OCI-M1 (cell line): Measurements from ENCODE around the gene RAB3IP.
"Not testable (repeated sequence)": the region's sequence is repeated elsewhere in the genome, so short reads cannot be mapped to it uniquely, and the experiment has no call there.

ENCODE experiments used
- DNase-seq: peaks from one replicate; lab custom pipeline; 2025; lab: John Stamatoyannopoulos, UW

RAB3IP gene

DNA sequence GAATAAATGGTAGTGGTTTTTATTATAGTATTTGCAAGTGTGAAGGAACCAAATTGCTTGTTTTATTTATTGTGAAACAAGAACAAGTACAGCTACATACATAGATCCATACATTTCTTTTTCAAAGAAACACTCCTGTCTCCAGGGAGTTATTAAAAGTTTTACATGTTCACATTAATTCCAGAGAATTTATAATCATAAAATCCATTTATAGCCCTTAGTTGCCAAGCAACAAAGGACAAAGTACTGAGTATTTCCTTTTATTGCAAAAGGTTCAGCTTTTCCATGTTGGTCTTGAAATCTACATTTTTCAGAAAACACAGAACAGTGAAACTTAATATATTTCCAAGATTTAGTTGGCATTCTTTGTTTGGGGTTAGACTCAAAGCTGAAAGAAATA is 95.9 kb downstream of the RAB3IP start:
- no peak for DNase-seq

DNA sequence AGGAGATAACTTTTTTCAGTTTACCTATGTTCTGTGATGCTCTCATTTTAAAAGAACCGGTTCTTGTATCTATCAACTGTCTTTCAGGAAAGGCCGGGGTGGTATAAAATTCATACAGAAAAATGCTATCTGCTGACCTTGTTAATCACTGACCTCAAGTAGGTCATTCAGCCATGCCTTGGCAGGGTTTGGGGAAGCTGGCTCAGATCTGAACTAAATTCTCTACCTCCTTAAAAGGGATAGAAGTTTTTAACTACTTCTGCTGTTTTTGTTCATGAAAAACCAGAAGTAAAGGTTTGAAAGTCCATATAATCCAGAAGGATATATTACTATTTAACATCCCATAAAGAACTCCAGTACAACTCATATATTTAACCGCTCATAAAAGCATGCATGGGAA is 96.4 kb downstream of the RAB3IP start:
- DNase-seq, result peak; percentile 44

DNA sequence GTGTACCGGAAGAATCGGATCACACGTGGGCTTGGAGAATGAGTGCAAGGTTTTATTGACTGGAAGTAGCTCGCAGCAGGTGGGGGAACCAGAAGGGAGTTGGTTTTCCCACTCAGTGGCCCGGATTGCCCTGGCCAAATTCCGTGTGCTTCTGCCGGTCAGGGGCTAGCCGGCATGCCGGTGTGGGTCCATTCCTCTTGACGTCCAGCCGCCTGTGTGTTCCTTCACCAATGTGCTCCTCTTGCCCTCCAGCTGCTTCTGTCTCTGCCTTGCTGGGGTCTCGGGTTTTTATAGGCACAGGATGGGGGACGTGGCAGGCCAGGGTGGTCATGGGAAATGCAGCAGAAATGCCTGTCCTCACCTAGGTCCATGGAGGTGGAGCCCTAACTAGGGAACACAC is 97.4 kb downstream of the RAB3IP start:
- no peak for DNase-seq

DNA sequence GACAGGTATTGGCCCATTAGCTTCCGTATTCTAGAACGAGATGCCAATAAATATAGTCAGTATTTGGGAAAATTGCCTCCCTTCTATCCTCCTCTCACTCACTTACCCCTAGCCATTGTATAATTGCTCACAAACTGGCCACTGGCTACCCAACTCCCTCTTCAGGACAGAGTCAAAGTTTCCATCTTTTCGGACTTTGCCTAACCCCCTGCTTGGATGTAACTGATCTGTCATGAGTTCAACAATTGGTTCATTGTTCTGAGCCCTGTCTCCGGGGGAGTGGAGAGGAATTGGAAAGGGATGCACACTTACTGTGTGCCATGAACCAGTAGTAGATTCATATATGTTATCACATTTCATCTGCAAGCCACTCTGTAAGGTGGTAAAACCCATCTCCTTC is 98.5 kb downstream of the RAB3IP start:
- DNase-seq, result no peak

DNA sequence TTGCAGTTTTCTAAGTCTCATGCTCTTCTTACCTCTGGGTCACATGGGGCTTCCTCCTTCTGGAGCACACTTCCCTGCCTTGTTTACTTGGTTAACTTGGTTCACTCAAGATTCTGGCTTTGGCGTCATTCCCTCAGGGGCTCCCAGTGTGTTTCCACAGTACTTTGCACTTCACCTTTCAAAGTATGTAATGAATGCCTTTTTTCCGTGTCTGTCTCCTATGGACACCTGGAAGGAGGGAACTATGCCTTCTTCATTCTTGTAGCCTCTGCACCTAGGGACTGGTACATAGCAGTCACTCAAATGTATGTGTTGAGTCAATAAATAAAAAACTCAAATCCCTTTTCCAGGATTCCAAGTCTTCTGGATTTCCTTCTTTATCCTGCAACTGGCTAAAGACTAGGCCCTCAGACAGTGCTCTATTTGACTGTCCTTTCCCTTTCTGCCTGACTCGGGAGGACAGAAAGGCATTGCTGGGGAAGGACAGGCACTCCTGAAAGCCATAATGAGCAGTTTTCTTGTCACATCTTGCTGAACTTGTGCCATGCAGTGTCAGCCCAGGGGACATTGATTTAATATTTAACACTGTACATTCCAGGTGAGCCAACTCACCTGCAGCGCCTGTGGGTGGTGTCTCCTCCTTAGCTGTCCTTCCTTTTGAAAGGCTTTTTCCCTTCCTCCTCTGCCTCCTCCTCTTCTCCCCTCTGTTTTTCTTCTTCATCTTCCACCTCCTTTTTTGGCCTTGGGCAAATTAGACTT is 99.2 kb downstream of the RAB3IP start:
- no peak for DNase-seq

GRCh38 chr12:69840727-69841126 is 102.1 kb downstream of the RAB3IP start:
- DNase-seq, result no peak

- DNase-seq, result no peak
Observed at GRCh38 chr12:69843608-69844007, 104.9 kb downstream of the RAB3IP start.

DNA sequence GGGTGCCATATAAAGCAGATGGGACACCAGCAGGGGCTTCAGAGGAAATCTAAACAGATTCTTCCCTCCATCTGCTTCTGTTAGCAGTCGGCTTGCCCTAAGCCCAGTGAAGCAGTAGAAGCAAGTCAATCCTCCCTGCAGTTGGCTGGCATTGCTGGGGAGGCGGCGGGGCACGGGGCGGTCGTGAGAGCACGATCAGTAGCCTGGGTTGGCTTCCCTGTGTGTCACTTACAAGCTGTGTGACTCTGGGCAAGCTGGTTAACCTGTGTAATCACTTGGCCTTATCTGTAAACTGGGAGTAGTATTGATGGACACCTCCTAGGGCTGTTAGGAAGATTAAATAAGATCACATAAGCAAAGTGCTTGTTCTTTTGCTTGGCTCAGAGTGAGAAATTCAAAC is 105.8 kb downstream of the RAB3IP start:
- DNase-seq, result no peak

DNA sequence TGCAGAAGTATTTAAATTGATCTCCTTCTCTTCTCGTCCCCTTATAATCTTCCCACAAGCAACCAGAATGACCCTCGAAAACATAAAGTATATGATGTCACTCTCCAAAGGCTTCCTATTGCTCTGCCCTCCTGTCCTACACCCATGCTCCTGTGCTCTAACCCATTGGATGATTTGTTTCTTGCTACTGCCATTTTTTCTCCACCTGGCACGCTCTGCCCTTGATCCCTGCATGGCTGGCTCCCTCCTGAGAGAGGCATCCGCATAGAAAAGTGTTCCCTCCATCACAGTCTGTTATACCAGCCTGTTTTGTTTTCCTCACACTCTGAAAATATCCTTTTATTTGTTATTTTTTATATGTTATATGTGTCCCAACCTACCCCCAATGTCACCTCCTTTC is 106.2 kb downstream of the RAB3IP start:
- DNase-seq, result no peak

GRCh38 chr12:69846976-69847375 is 108.3 kb downstream of the RAB3IP start:
- DNase-seq, result no peak

GRCh38 chr12:69851976-69852375 is 113.3 kb downstream of the RAB3IP start:
- DNase-seq, result no peak

DNA sequence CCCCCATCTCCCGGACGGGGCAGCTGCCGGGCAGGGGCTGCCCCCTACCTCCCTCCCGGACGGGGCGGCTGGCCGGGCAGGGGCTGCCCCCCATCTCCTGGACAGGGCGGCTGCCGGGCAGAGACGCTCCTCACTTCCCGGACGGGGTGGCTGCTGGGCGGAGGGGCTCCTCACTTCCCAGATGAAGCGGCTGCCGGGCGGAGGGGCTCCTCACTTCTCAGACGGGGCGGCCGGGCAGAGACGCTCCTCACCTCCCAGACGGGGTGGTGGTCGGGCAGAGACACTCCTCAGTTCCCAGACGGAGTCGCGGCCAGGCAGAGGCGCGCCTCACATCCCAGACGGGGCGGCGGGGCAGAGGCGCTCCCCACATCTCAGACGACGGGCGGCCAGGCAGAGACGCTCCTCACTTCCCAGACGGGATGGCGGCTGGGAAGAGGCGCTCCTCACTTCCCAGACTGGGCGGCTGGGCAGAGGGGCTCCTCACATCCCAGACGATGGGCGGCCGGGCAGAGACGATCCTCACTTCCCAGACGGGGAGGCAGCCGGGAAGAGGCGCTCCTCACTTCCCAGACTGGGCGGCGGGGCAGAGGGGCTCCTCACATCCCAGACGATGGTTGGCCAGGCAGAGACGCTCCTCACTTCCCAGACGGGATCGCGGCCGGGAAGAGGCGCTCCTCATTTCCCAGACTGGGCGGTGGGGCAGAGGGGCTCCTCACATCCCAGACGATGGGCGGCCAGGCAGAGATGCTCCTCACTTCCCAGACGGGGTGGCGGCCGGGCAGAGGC is 114.7 kb downstream of the RAB3IP start:
- not testable (repeated sequence) for DNase-seq

DNA sequence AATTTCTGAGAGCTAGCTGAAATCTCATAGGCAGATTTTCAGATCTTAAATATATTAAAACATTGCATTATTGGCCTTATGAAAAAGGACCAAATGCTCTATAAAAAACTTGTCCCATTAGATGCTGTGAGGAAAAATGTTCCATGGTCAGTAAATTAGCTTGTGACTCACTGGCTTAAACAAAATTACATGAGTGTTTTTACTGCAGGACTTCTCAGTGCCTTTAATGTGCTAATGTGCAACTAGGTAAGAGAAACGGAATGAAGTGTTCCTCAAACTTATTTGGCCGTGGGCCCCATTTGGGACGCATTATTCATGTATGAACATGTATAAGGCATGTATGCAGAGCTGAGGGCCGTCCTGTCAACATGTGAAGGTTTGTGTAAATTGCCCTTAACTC is 128.0 kb downstream of the RAB3IP start:
- DNase-seq, result no peak

- DNase-seq, result no peak
Observed at GRCh38 chr12:69868695-69869094, 130.0 kb downstream of the RAB3IP start.

- no peak for DNase-seq
Observed at GRCh38 chr12:69872804-69873203, 134.1 kb downstream of the RAB3IP start.
